HG03159 (cell line): ENCODE results near the gene FBXW5.

Experiments used
- ATAC-seq: cut with Tn5 transposase; IDR thresholded peaks from one replicate; pipeline ENCODE4 v1.9.1; 2021; ENCODE audit warnings: mild to moderate bottlenecking, moderate library complexity; ENCODE audit not compliant: unreplicated experiment

Gene FBXW5

GRCh38 chr9:136944519-136945332, at the start of gene FBXW5, which contains the start of gene C8G:
Gene FBXW5, minus strand, starts transcription at chr9:136944738. Its CDS starts 655 bp downstream, at chr9:136944083.
Gene C8G, plus strand, starts transcription at chr9:136945243. Its CDS starts 78 bp downstream, at chr9:136945321.
- ATAC-seq: peak; percentile 74

DNA sequence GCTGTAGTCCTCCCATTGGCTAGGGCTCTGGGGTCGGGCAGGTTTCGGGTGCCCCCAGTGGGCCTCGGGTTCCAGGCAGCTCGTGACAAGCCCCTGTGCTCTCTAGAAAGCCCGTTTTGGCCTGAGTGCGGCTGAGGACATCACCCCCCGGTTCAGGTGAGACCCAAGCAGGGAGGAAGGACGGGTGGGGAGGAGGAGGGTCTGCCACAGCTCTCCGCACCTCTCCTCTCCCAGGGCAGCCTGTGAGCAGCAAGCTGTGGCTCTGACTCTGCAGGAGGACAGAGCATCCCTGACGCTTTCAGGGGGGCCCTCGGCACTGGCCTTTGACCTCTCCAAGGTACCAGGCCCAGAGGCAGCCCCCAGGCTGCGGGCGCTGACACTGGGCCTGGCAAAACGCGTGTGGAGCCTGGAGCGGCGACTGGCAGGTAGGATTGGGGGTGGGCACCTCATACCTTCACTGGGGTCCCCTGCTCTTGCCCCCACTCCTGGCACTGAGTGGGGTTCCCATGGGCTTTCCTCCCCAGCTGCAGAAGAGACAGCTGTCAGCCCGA, 48.4 kb upstream of the FBXW5 start:
- ATAC-seq: no peak

GRCh38 chr9:136991993-136992818, 47.7 kb upstream of the FBXW5 start, which contains the start of gene PAXX:
Gene PAXX, plus strand, starts transcription at chr9:136992422. Its CDS starts 22 bp downstream, at chr9:136992444.
- ATAC-seq: peak; percentile 79

GRCh38 chr9:136990242-136990911, 45.8 kb upstream of the FBXW5 start:
- ATAC-seq: no peak

DNA sequence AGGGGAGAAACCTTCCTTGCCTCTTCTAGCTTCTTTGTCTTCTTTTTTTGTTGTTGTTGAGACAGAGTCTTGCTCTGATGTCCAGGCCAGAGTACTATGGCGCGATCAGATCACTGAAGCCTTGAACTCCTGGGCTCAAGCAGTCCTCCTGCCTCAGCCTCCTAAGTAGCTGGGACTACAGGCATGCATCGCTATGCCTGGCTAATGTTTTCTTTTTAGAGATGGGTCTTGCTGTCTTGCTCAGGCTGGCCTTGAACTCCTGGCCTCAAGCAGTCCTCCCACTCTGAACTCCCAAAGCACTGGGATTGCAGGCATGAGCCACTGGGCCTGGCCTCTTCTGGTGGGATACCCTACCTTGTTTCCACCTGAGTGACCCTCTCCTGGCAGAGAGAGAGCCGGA, 44.3 kb upstream of the FBXW5 start:
- no peak for ATAC-seq

GRCh38 chr9:136985853-136986252, 41.3 kb upstream of the FBXW5 start:
- ATAC-seq: no peak

GRCh38 chr9:136985027-136985602, 40.6 kb upstream of the FBXW5 start:
- no peak for ATAC-seq

- ATAC-seq: no peak
These were observed 40.0 kb upstream of the FBXW5 start for GRCh38 chr9:136984464-136985026.

GRCh38 chr9:136983656-136984314, 39.2 kb upstream of the FBXW5 start:
- ATAC-seq: no peak

- no peak for ATAC-seq
These were observed 38.6 kb upstream of the FBXW5 start for GRCh38 chr9:136983167-136983566.

DNA sequence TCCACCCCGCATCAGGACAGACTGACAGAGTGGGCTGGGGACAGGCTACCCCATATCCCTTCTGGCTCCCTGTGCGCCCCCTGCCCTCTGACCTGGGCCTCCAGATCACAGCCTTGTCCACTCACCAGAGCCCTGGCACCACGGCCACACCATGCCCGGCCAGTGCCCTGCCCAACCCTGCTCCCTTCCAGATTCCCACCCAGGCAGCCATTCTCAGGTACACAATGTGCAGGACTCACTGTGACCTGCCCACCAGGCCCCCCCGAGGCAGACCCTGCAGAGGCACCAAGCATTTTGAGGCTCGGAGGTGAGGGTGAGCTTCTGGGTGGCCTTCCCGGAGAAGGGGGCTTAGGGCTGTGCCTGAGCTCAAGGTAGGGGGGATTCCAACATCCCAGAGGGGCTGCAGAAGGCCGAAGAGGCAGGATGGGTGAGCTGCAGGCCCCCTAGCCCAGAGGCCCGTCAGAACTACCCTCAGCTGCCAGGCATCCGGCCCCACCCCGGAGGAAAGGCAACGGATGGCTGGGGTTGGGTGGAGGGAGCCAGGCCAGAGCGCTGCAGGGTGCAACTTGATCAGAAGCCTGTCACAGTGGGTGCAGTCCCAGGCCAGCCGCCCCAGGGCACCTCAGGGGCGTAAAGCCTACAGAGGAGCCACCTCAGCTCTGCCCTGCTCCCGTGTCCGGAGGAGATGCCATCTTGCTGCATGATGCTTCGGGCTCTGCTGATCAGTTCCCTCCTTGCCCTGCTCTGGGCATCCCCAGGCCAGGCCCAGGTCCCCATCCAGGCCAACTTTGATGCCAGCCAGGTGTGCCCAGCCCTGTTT, 37.9 kb upstream of the FBXW5 start, which contains the start of gene LCNL1:
Gene LCNL1 (plus strand): TSS at position 762 of the 820 bp plus-strand sequence. CDS start 594 bp downstream, outside the sequence.
- no peak for ATAC-seq

DNA sequence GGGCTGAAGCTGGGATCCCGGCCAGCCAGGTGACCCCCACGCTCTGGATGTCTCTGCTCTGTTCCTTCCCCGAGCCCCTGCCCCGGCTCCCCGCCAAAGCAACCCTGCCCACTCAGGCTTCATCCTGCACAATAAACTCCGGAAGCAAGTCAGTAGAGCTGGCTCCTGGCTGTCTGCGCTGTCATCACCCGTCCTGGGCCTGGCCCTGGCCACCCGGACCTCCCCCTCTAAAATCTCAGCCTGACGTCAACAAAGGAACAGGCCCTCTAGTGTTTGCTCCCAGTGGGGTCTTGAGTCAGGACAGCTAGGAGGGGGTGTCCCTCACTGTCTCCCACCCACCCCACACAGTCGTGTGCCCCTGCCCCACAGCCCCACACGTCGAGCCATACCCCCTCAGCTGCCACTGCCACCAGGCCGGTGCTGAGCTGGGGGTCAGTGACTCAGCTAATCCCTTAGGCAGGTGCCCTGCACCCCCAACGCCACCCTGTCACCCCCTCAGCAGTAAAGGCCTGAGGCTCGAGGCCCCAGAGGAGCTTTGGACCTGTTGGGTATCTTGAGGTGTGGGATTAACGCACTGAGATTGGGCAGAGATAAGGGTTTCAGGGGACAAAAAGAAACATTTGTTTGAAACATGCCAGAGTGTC, 37.2 kb upstream of the FBXW5 start:
- no peak for ATAC-seq

- ATAC-seq: no peak
These were observed 36.3 kb upstream of the FBXW5 start for GRCh38 chr9:136980669-136981478.

GRCh38 chr9:136979769-136980587, 35.4 kb upstream of the FBXW5 start:
- no peak for ATAC-seq

DNA sequence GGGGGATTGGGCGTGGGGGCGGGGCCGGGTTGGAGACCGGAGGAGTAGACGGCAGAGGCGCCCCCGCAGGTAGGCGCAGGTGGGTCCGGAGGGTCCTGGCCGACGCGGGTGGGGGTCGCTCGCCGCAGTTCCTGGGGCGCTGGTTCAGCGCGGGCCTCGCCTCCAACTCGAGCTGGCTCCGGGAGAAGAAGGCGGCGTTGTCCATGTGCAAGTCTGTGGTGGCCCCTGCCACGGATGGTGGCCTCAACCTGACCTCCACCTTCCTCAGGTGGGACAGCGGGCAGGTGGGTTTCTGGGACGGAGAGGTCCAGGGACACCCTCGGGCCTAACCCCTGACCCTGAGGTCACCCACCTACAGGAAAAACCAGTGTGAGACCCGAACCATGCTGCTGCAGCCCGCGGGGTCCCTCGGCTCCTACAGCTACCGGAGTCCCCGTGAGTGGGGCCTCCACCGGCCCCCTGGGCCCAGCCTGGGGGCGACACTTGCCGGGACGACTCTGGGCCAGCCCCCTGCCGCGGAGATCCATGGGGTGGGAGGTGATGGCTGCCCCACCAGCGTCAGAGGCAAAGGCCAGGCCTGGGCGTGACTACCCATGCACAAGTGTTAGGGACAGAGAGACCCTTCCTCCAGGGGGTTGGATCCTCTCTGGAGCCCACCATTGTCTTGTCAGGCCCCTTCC, 34.5 kb upstream of the FBXW5 start:
- no peak for ATAC-seq
